Measurements from ENCODE around the gene ETV6.

GRCh38 chr12:11826574-11826973 lies 177.1 kb downstream of the ETV6 start:
- TF ChIP-seq POLR2AphosphoS5 (IDR thresholded peaks at IDR 0.05; ENCODE audit: low read depth, low read length) (no peak), REST (IDR thresholded peaks at IDR 0.05; ENCODE audit: insufficient read depth in 1 of 2, low read depth in 2 of 2, low read length in 2 of 2) (no peak), SIN3A (IDR thresholded peaks at IDR 0.05; ENCODE audit: borderline replicate concordance, insufficient read depth, low read length) (no peak), TAF1 (IDR thresholded peaks at IDR 0.05; ENCODE audit: borderline replicate concordance, insufficient read depth, low read length) (no peak)
